Measurements from ENCODE around the gene MEGF11.

MEGF11 gene

DNA sequence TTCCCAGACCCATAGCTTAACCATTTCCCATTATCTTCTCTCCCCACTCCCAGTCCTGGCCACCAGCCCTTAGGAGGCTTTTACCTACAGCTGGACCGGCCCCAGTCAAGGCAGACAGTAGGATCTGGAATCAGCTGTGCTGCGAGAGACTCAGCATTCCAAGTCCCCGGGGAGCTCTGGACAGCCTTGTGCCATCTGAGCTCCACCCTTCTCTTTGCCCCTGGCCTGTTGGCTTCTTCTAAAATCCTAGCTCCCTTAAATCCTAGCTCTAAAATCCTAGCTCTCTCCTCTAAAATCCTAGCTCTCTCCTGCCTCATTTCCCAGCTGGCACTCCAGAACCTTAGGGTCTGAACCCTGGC lies 21.3 kb downstream of the MEGF11 start:
- TF ChIP-seq EZH2 (IDR thresholded peaks at IDR 0.05) (no peak), POLR2AphosphoS5 (IDR thresholded peaks at IDR 0.05; ENCODE audit: borderline replicate concordance, low read depth, low read length) (no peak), FOXP2 (optimal IDR thresholded peaks at IDR 0.05; ENCODE audit: control extremely low read depth, extremely low read length, insufficient read depth) (no peak)
- H3K36me3 ChIP-seq (ENCODE audit: insufficient read depth, low read length) = no peaks in the 10 kb centered on the region
- no peak overlapping the region for H3K9ac ChIP-seq (ENCODE audit: insufficient read length)
- no peak overlapping the region for H3K27ac ChIP-seq
- no peak overlapping the region for H3K4me3 ChIP-seq
- no peaks in the 10 kb centered on the region for H3K9me3 ChIP-seq (ENCODE audit: low read depth, low read length)
- DNase-seq (ENCODE audit: low read depth, low spot score) = no peak

- TF ChIP-seq EZH2 (IDR thresholded peaks at IDR 0.05) (no peak), POLR2AphosphoS5 (IDR thresholded peaks at IDR 0.05; ENCODE audit: borderline replicate concordance, low read depth, low read length) (no peak), FOXP2 (optimal IDR thresholded peaks at IDR 0.05; ENCODE audit: control extremely low read depth, extremely low read length, insufficient read depth) (no peak)
- no peak overlapping the region for H3K4me3 ChIP-seq
- no peaks in the 10 kb centered on the region for H3K9me3 ChIP-seq (ENCODE audit: low read depth, low read length)
- no peak overlapping the region for H3K9ac ChIP-seq (ENCODE audit: insufficient read length)
- H3K36me3 ChIP-seq (ENCODE audit: insufficient read depth, low read length) = no peaks in the 10 kb centered on the region
- no peak for DNase-seq (ENCODE audit: low read depth, low spot score)
- H3K27ac ChIP-seq = no peak overlapping the region
These were observed 21.9 kb downstream of the MEGF11 start for GRCh38 chr15:66231394-66232266.

DNA sequence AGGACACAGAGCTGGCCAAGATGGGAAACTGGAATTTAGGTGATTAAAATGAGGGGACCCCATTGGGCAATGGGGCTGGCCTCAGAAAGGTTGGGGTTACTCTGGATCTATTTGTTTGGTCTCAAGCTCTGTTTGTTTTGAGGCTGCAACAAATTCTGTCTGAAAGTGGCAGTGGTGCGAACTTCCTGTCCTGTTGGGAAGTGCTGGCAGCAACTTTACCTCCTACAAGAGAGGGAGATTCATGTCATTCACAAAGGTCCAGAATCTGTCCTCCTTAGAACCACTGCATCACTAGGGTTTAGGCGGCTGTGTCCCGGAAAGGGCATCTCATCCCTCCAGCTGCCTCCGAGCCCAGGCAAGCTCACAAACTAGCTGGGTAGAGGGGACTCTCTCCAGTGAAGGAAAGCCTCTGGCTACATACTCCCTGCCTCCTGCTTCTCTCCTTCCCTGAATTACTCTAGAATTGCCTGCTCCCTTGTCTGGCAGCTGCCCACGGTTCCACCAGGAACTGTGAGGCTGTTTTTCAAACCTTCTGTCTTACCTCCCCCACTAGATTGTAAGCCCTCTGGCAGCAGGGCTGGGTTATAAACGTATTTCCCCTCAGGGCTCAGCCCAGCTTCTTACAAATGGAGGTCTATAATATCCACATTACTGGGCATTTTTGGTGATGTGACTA lies 23.6 kb downstream of the MEGF11 start:
- TF ChIP-seq POLR2AphosphoS5 (IDR thresholded peaks at IDR 0.05; ENCODE audit: borderline replicate concordance, low read depth, low read length) (no peak), EZH2 (IDR thresholded peaks at IDR 0.05) (no peak), FOXP2 (optimal IDR thresholded peaks at IDR 0.05; ENCODE audit: control extremely low read depth, extremely low read length, insufficient read depth) (no peak)
- H3K9me3 ChIP-seq (ENCODE audit: low read depth, low read length) = no peaks in the 10 kb centered on the region
- no peak for DNase-seq (ENCODE audit: low read depth, low spot score)
- H3K27ac ChIP-seq = no peak overlapping the region
- H3K4me3 ChIP-seq = no peak overlapping the region
- H3K9ac ChIP-seq (ENCODE audit: insufficient read length) = no peak overlapping the region
- no peaks in the 10 kb centered on the region for H3K36me3 ChIP-seq (ENCODE audit: insufficient read depth, low read length)

GRCh38 chr15:66228807-66229735 lies 24.5 kb downstream of the MEGF11 start:
- Histone ChIP-seq H3K9ac (ENCODE audit: insufficient read length) (no peak overlapping the region), H3K36me3 (ENCODE audit: insufficient read depth, low read length) (no peaks in the 10 kb centered on the region), H3K27ac (no peak overlapping the region), H3K4me3 (no peak overlapping the region), H3K9me3 (ENCODE audit: low read depth, low read length) (no peaks in the 10 kb centered on the region)
- DNase-seq (ENCODE audit: low read depth, low spot score) = no peak
- TF ChIP-seq POLR2AphosphoS5 (IDR thresholded peaks at IDR 0.05; ENCODE audit: borderline replicate concordance, low read depth, low read length) = no peak
- no peak for TF ChIP-seq FOXP2 (optimal IDR thresholded peaks at IDR 0.05; ENCODE audit: control extremely low read depth, extremely low read length, insufficient read depth)
- no peak for TF ChIP-seq EZH2 (IDR thresholded peaks at IDR 0.05)

DNA sequence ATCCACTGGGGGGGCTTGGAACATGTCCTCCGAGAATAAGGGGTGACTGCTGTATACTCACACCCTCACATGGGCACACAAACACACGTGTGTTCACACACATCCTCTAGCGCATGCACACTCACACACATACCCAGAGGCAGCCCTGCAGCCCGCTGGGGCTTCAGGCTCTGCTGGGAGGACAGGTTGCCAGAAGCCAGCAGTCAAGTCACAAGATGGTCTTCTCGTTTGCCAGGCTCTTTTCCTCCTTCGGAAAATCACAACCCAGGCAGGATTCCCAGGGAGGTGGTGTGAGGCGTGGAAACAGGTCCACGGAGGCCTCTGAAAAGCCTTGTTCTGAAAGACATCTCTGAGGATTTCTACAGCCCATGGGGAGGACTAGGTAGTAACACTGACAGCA lies 26.8 kb downstream of the MEGF11 start:
- no peak for DNase-seq (ENCODE audit: low read depth, low spot score)
- H3K9me3 ChIP-seq (ENCODE audit: low read depth, low read length) = no peaks in the 10 kb centered on the region
- no peak overlapping the region for H3K9ac ChIP-seq (ENCODE audit: insufficient read length)
- no peak overlapping the region for H3K4me3 ChIP-seq
- TF ChIP-seq FOXP2 (optimal IDR thresholded peaks at IDR 0.05; ENCODE audit: control extremely low read depth, extremely low read length, insufficient read depth) = no peak
- no peak for TF ChIP-seq POLR2AphosphoS5 (IDR thresholded peaks at IDR 0.05; ENCODE audit: borderline replicate concordance, low read depth, low read length)
- no peak for TF ChIP-seq EZH2 (IDR thresholded peaks at IDR 0.05)
- H3K27ac ChIP-seq = no peak overlapping the region
- no peaks in the 10 kb centered on the region for H3K36me3 ChIP-seq (ENCODE audit: insufficient read depth, low read length)

GRCh38 chr15:66225656-66226274 lies 27.8 kb downstream of the MEGF11 start:
- Histone ChIP-seq H3K36me3 (ENCODE audit: insufficient read depth, low read length) (no peaks in the 10 kb centered on the region), H3K27ac (no peak overlapping the region), H3K4me3 (no peak overlapping the region), H3K9me3 (ENCODE audit: low read depth, low read length) (no peaks in the 10 kb centered on the region), H3K9ac (ENCODE audit: insufficient read length) (no peak overlapping the region)
- TF ChIP-seq FOXP2 (optimal IDR thresholded peaks at IDR 0.05; ENCODE audit: control extremely low read depth, extremely low read length, insufficient read depth) = no peak
- no peak for DNase-seq (ENCODE audit: low read depth, low spot score)

DNA sequence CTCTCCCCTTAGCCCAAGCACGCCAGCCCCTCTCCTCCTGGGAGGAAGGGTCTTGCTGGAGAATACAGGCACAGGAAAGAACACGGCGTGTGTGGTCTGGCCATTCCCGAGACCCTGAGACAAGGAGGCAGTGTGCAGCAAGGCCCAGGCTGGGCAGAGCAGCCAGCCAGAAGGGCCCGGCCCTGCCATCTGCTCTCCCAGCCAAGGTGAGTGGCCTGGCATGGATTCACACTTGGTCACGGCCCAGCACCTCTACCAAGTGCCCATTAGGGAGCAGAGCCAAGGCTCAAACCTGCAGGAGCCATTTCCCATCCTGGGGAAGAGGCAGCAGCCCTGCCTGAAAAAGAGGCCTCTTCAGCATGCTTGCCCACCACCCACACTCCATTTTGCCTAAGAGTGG lies 28.6 kb downstream of the MEGF11 start:
- Histone ChIP-seq H3K36me3 (ENCODE audit: insufficient read depth, low read length) (no peaks in the 10 kb centered on the region), H3K27ac (no peak overlapping the region), H3K9ac (ENCODE audit: insufficient read length) (no peak overlapping the region), H3K4me3 (no peak overlapping the region), H3K9me3 (ENCODE audit: low read depth, low read length) (no peaks in the 10 kb centered on the region)
- TF ChIP-seq FOXP2 (optimal IDR thresholded peaks at IDR 0.05; ENCODE audit: control extremely low read depth, extremely low read length, insufficient read depth) = no peak
- no peak for TF ChIP-seq EZH2 (IDR thresholded peaks at IDR 0.05)
- TF ChIP-seq POLR2AphosphoS5 (IDR thresholded peaks at IDR 0.05; ENCODE audit: borderline replicate concordance, low read depth, low read length) = no peak
- no peak for DNase-seq (ENCODE audit: low read depth, low spot score)
